HG02623 (cell line): ENCODE data around the gene CCDC192.
A peak's percentile ranks its signal among the peaks of the same experiment; 100 is the strongest.

Experiments
- ATAC-seq: cut with Tn5 transposase; IDR thresholded peaks from one replicate; pipeline ENCODE4 v1.9.1; 2021; ENCODE audit warnings: moderate library complexity; ENCODE audit not compliant: unreplicated experiment

CCDC192 gene

DNA sequence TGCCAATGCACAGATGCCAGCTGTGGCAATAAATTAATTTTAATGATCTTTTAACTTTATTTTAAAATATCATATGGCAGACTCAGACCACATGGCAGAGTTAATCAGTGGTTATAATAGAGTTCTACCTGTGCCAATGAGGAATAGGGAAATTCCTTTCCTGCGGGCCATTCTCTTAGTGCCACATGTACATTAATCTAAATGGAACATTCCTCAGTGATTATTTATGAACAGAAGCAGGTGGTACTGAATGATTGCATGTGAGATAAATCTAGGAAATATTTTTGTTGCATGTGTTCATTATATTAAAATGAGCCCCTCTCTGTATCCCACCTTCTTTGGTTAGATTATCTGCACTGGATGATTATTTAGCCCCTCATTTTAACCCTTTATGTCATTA, 102.3 kb downstream of the CCDC192 start:
- ATAC-seq = no peak

GRCh38 chr5:127806776-127807175, 103.6 kb downstream of the CCDC192 start:
- ATAC-seq = no peak

DNA sequence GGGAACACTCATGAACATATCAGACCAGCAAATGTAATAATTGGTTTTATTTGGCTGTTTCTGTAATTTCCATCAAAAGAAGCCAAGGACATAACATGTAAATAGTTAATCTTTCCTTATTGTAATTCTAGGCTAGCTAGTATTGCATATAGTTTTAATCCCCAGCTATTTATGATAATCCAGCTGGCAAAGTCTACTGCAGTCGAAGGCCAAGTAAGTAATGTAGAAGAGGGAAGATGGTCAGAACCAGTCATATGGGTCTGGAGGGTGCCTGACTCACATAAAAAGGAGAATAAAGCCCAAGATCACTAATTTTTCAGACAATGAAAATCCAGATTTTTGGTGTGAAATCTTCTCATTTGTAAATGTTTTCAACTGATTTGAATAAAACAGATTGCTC, 106.3 kb downstream of the CCDC192 start:
- no peak for ATAC-seq

DNA sequence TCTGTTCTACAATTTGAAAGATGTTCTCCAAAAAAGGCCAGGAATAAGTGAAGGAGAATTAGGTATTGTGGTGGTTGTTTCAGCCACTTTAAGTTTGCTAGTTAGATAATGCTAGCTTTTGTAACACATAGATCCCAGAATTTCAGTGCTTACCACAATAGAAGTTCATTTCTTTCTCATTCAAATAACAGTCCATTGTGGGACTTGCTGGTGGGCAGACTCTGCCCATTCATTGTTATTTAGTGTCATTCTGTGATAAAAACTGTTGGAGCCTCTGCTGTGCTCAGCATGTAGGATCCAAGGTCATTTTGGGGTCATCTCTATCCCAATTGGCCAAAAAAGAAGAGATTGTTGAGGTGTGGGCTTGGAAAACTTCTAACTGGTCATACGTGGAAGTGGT, 106.8 kb downstream of the CCDC192 start:
- ATAC-seq = no peak

DNA sequence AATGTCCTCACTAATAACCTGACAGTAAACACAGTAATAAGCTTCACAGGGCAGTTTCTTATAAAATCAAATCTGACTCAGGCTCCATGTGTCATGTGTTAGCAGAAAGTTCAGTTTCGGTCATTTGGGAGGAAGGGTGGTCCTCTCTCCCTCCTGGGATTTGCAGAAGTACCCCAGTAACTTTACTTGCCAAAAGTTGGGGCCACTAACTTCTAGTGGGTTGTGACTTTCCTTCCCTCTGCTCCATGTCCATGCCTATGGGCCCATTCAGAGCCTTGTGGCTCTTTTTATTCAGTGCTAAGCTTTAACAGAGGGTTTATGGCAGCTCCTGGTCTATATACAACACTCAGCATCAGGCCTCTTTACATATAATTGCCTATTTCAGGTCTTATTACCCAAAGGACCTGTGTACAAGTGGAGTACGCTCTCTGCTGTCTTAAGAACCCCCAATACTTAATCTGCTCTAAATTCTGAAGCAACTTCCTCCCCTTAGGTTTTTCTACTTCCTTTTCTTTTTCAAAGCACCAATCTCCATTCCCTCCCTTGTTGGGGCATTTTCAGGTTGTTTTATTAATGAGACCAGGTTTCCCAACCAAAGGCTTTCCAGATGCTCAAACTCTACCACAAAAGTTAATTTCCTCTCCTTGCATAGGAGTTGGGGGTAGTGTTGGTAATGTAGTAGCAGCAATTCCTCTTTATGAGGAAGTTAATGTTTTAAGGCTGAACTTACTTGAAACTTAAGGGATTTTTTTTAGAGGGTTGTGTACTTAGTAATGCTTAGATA, 107.7 kb downstream of the CCDC192 start:
- ATAC-seq = no peak

- no peak for ATAC-seq
Observed at GRCh38 chr5:127812570-127812969, 109.4 kb downstream of the CCDC192 start.

DNA sequence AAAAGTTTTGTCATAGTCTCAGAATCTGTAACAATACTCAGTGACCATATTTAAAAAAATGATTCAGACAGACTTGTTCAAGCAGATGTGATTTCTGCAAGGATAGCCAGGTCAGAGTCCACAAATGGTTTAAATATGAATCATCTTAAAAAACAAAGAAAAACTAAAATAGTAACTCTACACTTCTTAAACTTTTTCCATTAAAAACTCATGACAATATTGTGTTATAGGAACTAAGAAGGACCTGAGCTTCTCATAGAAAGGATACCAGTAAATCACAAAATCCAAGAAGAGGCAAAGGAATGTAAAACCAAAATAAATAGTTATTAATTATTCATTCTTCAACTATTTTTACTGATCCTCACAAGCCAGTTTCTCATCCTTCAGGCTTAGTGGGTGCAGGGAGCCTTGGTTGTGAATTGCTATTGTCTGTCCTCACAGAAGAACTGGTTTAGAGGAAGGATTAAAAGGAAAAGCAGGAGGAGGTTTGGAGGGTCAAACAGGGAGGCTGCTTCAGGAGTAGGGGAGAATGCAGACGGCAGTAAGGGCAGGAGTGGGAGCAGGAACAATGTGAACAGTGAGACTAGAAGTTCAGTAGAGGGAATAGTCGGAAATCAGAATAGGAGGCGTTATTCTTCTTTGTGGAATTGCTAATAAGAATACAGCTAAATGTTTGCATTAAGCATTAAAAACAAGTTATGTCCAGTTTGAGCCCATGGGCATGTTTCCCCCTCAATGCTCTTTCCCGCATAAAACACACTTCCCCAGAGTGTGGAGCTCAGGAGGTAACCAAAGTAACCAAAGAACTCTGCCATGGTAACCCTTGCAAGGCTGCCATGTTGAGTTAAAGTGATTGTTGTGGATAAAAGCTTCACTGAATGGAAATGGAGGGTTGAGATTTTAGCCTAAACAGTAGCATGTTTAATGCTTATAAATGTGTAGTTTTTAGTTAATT, 110.7 kb downstream of the CCDC192 start:
- no peak for ATAC-seq

GRCh38 chr5:127814588-127814973, 111.4 kb downstream of the CCDC192 start:
- ATAC-seq = no peak

DNA sequence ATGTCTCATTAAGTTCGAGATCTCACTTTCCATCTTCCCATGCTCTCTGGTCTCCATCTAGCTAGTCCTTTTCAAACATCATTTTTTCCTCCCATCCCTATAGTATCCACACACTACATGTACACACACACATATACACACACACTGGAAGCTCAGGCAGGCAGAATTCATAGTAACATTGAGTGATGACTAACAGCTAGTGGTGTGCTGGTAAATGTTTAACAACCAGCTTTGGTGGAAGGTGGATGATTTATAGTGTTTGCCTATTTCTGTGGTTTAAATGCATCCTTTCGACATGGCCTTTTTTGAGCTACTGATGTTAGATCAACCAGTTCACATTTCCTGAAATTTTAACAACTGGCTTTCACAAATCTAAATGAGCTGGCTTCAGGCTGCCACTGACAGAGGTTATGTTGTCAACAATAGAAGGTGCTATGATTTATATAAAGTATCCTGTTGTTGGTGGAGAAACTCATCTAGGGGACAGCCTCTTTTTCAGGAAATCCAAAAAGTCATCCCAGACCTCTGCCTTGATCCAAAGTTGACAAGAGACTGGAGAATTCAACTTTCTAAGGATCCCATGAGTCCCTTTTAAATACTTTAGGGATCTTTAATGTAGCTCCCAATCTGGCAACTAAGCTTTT, 117.8 kb downstream of the CCDC192 start:
- peak; percentile 93 for ATAC-seq

- ATAC-seq = no peak
Observed at GRCh38 chr5:127821896-127822295, 118.7 kb downstream of the CCDC192 start.

DNA sequence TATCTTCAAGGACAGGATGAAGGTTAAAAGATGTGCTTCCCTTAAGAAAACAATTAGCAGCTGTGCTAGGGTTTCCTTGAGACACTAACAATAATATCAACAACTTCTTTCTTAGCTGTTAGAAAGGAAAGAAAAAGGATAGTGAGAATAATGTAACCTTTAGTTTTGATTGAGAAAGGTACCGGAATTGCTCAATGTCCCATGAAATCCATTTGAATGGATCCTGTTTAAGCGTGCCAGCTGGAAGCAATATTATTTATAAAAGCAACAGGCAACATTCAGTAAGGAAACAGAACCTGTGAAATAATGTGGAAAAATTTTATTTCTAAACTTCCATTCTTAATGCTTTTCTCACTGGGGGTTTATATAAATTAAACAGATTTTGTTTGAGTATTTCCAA, 120.9 kb downstream of the CCDC192 start:
- no peak for ATAC-seq

DNA sequence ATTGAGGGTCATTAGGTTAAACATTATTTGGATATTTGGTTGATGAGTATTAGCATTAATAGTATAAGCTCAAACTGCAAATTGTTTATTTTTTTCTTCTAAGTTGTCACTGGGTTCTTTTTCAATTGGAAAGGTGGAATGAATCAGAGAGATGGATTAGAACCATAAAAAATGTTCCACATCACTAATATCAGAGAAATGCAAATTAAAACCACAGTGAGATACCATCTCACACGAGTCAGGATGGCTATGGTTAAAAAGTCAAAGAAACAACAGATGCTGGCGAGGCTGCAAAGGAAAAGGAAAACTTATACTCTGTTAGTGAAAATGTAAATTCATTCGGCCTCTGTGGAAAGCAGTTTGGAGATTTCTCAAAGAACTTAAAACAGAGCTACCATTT, 122.8 kb downstream of the CCDC192 start:
- no peak for ATAC-seq

DNA sequence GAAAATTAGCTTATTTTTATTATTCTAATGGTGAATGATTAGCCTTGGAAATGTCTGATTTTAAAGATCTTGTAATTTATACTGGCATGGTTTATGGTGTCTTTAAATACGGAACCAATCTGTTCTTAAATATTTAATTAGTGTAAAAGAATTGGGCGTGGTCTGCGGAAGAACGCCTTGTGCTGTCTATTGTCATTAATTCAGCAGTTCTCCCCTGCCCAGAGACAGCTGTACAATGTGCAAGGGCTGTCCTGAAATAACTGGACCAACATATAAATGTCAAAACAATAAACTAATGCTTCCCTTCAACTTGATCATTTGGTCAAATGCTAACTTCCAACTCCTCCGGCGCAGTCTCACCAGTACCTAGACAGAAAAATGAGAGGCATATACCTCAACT, 124.3 kb downstream of the CCDC192 start:
- ATAC-seq = no peak

- no peak for ATAC-seq
Observed at GRCh38 chr5:127830157-127830556, 127.0 kb downstream of the CCDC192 start.

DNA sequence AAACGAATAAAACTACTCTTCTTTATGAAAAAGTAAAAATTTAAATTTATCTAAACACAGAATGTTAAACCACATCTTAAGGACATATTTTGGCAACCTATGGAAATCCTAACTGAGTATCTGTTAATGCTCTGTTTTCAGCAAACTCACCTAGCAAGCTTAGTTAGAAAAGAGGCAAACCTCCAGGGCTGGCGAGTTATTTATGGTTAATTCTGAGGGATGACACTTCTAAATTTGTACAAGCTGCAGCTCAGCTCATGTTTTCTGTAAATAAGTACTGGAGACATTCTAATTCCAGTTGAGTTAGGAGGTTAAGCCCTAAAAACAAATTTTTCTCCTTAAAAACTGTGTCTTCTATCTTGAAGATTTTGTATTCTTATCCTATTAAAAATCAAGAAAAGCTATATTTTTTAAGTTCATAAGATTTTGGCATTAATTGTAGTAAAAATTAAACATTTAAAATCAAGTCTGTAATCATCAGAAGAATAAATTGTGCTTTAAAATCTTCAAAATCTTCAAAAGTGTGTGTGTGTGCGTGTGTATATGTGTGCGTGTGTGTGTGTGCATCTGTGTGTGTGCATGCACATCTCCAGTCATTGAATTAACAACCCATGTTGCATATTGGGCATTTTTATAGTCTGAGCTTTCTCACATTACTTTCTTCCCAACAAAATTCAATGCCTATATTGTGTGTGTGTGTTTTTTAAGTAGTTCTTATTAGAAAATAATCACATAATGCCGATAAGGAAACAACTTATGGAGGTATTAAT, 127.8 kb downstream of the CCDC192 start:
- no peak for ATAC-seq

GRCh38 chr5:127832067-127832466, 128.9 kb downstream of the CCDC192 start:
- ATAC-seq = no peak

DNA sequence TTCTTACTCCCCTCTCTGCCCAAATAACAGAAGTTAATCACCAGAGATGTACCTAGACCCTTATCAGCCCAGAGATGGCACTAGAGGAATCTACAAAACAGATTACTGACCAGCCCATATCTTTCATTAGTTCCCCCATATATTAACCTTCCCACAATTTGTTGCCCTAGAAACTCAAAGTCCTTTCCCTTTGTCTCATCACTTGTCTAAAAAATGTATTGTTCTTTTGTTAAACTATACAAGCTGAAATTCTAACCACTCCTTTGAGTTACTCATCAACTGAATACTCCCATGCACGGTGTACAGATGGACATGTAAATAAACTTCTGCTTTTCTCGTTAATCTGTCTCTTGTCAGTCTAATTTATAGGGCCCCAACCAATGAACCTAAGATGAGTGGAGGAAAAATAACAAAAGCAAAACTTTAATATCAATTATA, 130.9 kb downstream of the CCDC192 start:
- ATAC-seq = peak; percentile 44

GRCh38 chr5:127834554-127834953, 131.4 kb downstream of the CCDC192 start:
- ATAC-seq = no peak

- no peak for ATAC-seq
Observed at GRCh38 chr5:127838661-127839060, 135.5 kb downstream of the CCDC192 start.

DNA sequence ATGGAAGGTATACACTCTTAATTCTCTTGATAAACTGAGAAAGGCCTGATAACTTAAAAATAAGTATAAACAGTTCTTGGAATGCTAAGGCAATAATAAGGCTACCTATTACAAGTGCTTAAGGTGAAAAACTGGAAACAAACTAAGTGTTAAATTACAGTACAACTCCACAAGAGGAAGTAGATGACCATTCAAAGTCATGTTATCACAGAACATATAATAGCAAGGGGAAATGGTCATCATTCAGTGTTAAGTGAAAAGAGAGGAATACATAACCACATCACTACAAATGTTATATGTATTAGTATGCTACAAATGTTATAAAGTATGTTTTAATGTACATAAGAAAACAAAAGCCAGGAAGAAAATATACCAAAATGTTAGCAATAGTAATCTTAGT, 135.9 kb downstream of the CCDC192 start:
- ATAC-seq = no peak
